GM18507 (cell line): ENCODE measurements around the gene CLCNKB.
"Not testable (repeated sequence)": the region's sequence is repeated elsewhere in the genome, so short reads cannot be mapped to it uniquely, and the experiment has no call there.

Source experiments
- DNase-seq: peaks from one replicate; pipeline ENCODE4 v3.0.0; 2011; ENCODE audit warnings: low read depth; ENCODE audit not compliant: insufficient read length; ENCODE audit errors: extremely low spot score
- FAIRE-seq: peaks from 2 replicates; lab custom pipeline; 2011; peaks lifted over from hg19 to GRCh38; lab: Jason Lieb, UNC

CLCNKB gene

GRCh38 chr1:16029003-16029268 is 14.6 kb upstream of the CLCNKB start:
- not testable (repeated sequence) for DNase-seq, FAIRE-seq

GRCh38 chr1:16029288-16029687 is 14.3 kb upstream of the CLCNKB start:
- FAIRE-seq: no peak

GRCh38 chr1:16031551-16031950 is 12.0 kb upstream of the CLCNKB start:
- FAIRE-seq (no peak), DNase-seq (no peak)

More at GRCh38 chr1:16029288-16029687, 14.3 kb upstream of the CLCNKB start:
- DNase-seq: no peak

- FAIRE-seq: peak; percentile 84
These were observed 11.0 kb upstream of the CLCNKB start for GRCh38 chr1:16032388-16033102.

GRCh38 chr1:16033103-16033632 is 10.4 kb upstream of the CLCNKB start:
- DNase-seq, FAIRE-seq: not testable (repeated sequence)

More at GRCh38 chr1:16032388-16033102, 11.0 kb upstream of the CLCNKB start:
- DNase-seq: peak; percentile 73

- DNase-seq, FAIRE-seq: not testable (repeated sequence)
These were observed 7.1 kb upstream of the CLCNKB start for GRCh38 chr1:16036461-16036860.

GRCh38 chr1:16038620-16038912 is 5.0 kb upstream of the CLCNKB start:
- DNase-seq: no peak
- no peak for FAIRE-seq

- DNase-seq, FAIRE-seq: not testable (repeated sequence)
These were observed 3.7 kb upstream of the CLCNKB start for GRCh38 chr1:16039871-16040270.

GRCh38 chr1:16041200-16041599 is 2.4 kb upstream of the CLCNKB start:
- DNase-seq (no peak), FAIRE-seq (no peak)

- FAIRE-seq (no peak), DNase-seq (no peak)
These were observed 1.5 kb upstream of the CLCNKB start for GRCh38 chr1:16042096-16042495.

- FAIRE-seq, DNase-seq: not testable (repeated sequence)
These were observed 928 bp upstream of the CLCNKB start for GRCh38 chr1:16042654-16043053.

- no peak for DNase-seq
- no peak for FAIRE-seq
These were observed 368 bp downstream of the CLCNKB start for GRCh38 chr1:16043950-16044349.

- no peak for DNase-seq
- FAIRE-seq: no peak
These were observed 3.3 kb downstream of the CLCNKB start for GRCh38 chr1:16046842-16047241.

GRCh38 chr1:16047791-16048475 is 4.4 kb downstream of the CLCNKB start:
- no peak for FAIRE-seq
- no peak for DNase-seq

GRCh38 chr1:16048573-16049189 is 5.1 kb downstream of the CLCNKB start:
- DNase-seq (no peak), FAIRE-seq (no peak)

GRCh38 chr1:16050328-16050727 is 6.7 kb downstream of the CLCNKB start:
- DNase-seq (no peak), FAIRE-seq (no peak)

GRCh38 chr1:16051039-16051438 is 7.5 kb downstream of the CLCNKB start:
- FAIRE-seq (no peak), DNase-seq (no peak)

- not testable (repeated sequence) for FAIRE-seq, DNase-seq
These were observed 8.4 kb downstream of the CLCNKB start for GRCh38 chr1:16051949-16052348.

- DNase-seq: no peak
- FAIRE-seq: no peak
These were observed 10.4 kb downstream of the CLCNKB start for GRCh38 chr1:16053781-16054502.
